A549 (cell line): ENCODE data around the gene DPEP2. TPM values are rescaled to one million over a fixed set of nuclear protein-coding genes. Genes with fewer than 3 reads are reported as not detected.
A peak's percentile ranks its signal among the peaks of the same experiment; 100 is the strongest.
"Not testable (repeated sequence)": the region's sequence is repeated elsewhere in the genome, so short reads cannot be mapped to it uniquely, and the experiment has no call there.

Experiments used
- ATAC-seq, 2 experiments: fragments of 200-7000 bp in 1 of 2; fragments of >200 bp in 1 of 2; cut with Nextera tagmentation in 1 of 2; cut with Tn5 transposase in 1 of 2; 3 replicates each; pipeline versions ENCODE4 v1.8.0 to v1.9.1; 2018 to 2020; ENCODE audit warnings: mild to moderate bottlenecking in 1 of 2, moderate library complexity in 1 of 2
- CTCF ChIA-PET: fragments of 300-600 bp; sonication (Branson Sonifier 250); formaldehyde crosslinking; extraction: SDS; loops from one replicate; lab custom pipeline; 2021; ENCODE audit warnings: antibody characterized with exemption, inconsistent platforms; lab: Yijun Ruan, JAX
- POLR2A ChIA-PET: fragments of 350-600 bp; formaldehyde crosslinking; extraction: SDS; loops from one replicate; lab custom pipeline; 2021; ENCODE audit warnings: antibody characterized with exemption, inconsistent platforms; lab: Yijun Ruan, JAX
- DNase-seq, 2 experiments: peaks; one replicate each; pipeline versions ENCODE4 v3.0.0 to v3.0.0-alpha.2; 2011 to 2016; ENCODE audit warnings: low read depth in 1 of 2, low spot score in 1 of 2
- FAIRE-seq: peaks from 2 replicates; lab custom pipeline; 2011; peaks lifted over from hg19 to GRCh38; lab: Jason Lieb, UNC
- H3K27ac ChIP-seq, 2 experiments: fragments of >200 bp; sonication (Bioruptor Twin); formaldehyde crosslinking; 3 replicates each; pipeline ENCODE4 v1.5.1; 2016 to 2017
- H3K4me1 ChIP-seq: fragments of >200 bp; sonication (Bioruptor Twin); formaldehyde crosslinking; 3 replicates; pipeline ENCODE4 v1.6.1; 2016
- H3K4me2 ChIP-seq: fragments of >200 bp; sonication (Bioruptor Twin); formaldehyde crosslinking; 3 replicates; pipeline ENCODE4 v1.6.1; 2016
- H3K4me3 ChIP-seq: fragments of >200 bp; sonication (Bioruptor Twin); formaldehyde crosslinking; 3 replicates; pipeline ENCODE4 v1.5.1; 2016
- H3K9me3 ChIP-seq: fragments of >200 bp; sonication (Bioruptor Twin); formaldehyde crosslinking; 3 replicates; pipeline ENCODE4 v1.6.1; 2016
- CBX8 ChIP-seq: fragments of 200-600 bp; sonication (generic); IDR thresholded peaks from 2 replicates; pipeline ENCODE4 v1.6.1; 2016
- EP300 ChIP-seq, 2 experiments: fragments of >200 bp; sonication (Bioruptor Twin); formaldehyde crosslinking; IDR thresholded peaks; 2 replicates in 1 of 2; 3 replicates in 1 of 2; pipeline ENCODE4 v1.6.1; 2016 to 2017
- ESRRA ChIP-seq: fragments of 150-350 bp; IDR thresholded peaks from 2 replicates; pipeline ENCODE4 v1.6.1; 2014; ENCODE audit warnings: mild to moderate bottlenecking, low read length, borderline replicate concordance
- HES2 ChIP-seq: fragments of >200 bp; sonication (Bioruptor Twin); formaldehyde crosslinking; IDR thresholded peaks from 2 replicates; pipeline ENCODE4 v1.6.1; 2016
- HMGXB4 ChIP-seq: fragments of 250-450 bp; sonication (Bioruptor Pico); IDR thresholded peaks from 2 replicates; pipeline ENCODE4 v1.5.0; 2021; ENCODE audit warnings: mild to moderate bottlenecking, moderate library complexity, borderline replicate concordance
- HOXB5 ChIP-seq: fragments of 250-450 bp; sonication (Bioruptor Pico); IDR thresholded peaks from 2 replicates; pipeline ENCODE4 v1.5.0; 2020; ENCODE audit warnings: mild to moderate bottlenecking, moderate library complexity
- KDM1A ChIP-seq: fragments of 200-600 bp; sonication (generic); IDR thresholded peaks from 2 replicates; pipeline ENCODE4 v1.6.1; 2016; ENCODE audit warnings: low read depth, mild to moderate bottlenecking
- MAFK ChIP-seq: fragments of 450-650 bp; IDR thresholded peaks from 2 replicates; pipeline ENCODE4 v1.6.1; 2014; ENCODE audit not compliant: partially characterized antibody
- MYC ChIP-seq: IDR thresholded peaks from 2 replicates; pipeline ENCODE4 v1.6.1; 2012; ENCODE audit warnings: mild to moderate bottlenecking, inconsistent platforms, low read length, improper control_type of control experiment, borderline replicate concordance
- POLR2A ChIP-seq: IDR thresholded peaks from 2 replicates; pipeline ENCODE4 v1.6.1; 2012; ENCODE audit warnings: mild to moderate bottlenecking, low read length
- RAD21 ChIP-seq, 2 experiments: fragments of >200 bp in 1 of 2; sonication (Bioruptor Twin) in 1 of 2; formaldehyde crosslinking in 1 of 2; IDR thresholded peaks in 1 of 2; conservative IDR thresholded peaks in 1 of 2; 2 replicates in 1 of 2; 3 replicates in 1 of 2; pipeline ENCODE4 v1.6.1; 2012 to 2018; ENCODE audit warnings: inconsistent platforms in 1 of 2
- SMC3 ChIP-seq: fragments of >200 bp; sonication (Bioruptor Twin); formaldehyde crosslinking; IDR thresholded peaks from 3 replicates; pipeline ENCODE4 v1.6.1; 2018; ENCODE audit warnings: inconsistent platforms
- ZNF302 ChIP-seq: fragments of 250-450 bp; sonication (Bioruptor Pico); IDR thresholded peaks from 2 replicates; pipeline ENCODE4 v1.9.0; 2021; ENCODE audit warnings: inconsistent platforms, mild to moderate bottlenecking, moderate library complexity
- WGBS: methylation state at CpG from one replicate; pipeline ENCODE4 v1.1.6; 2017; ENCODE audit errors: missing lambda C conversion rate; 5-methylcytosine and 5-hydroxymethylcytosine counted together
- polyA minus RNA-seq: library from RNA; depleted of rRNA, polyadenylated mRNA; stranded (reverse); fragments of >200 nt; gene quantifications from 2 replicates; pipeline ENCODE4 v1.2.3, GENCODE V29; 2011; rRNA and poly(A)+ RNA removed
- polyA plus RNA-seq, 4 experiments: library from polyadenylated mRNA; depleted of rRNA in 3 of 4; stranded (reverse); fragments of >200 nt; fragmentation: RNase III in 1 of 4; extraction: RNeasy Plus Mini Kit Qiagen cat#74134 plus additional on column Dnase treatment in 1 of 4; gene quantifications; 2 replicates in 3 of 4; 3 replicates in 1 of 4; pipeline ENCODE4 v1.2.3, GENCODE V29; 2011 to 2017
- TF ChIP-seq, protein P1 (sequence below): fragments of 200-600 bp; sonication (generic); IDR thresholded peaks from 2 replicates; pipeline ENCODE4 v1.6.1; 2016; ENCODE audit warnings: antibody characterized with exemption, mild to moderate bottlenecking, moderate library complexity

The DPEP2 gene, protein sequence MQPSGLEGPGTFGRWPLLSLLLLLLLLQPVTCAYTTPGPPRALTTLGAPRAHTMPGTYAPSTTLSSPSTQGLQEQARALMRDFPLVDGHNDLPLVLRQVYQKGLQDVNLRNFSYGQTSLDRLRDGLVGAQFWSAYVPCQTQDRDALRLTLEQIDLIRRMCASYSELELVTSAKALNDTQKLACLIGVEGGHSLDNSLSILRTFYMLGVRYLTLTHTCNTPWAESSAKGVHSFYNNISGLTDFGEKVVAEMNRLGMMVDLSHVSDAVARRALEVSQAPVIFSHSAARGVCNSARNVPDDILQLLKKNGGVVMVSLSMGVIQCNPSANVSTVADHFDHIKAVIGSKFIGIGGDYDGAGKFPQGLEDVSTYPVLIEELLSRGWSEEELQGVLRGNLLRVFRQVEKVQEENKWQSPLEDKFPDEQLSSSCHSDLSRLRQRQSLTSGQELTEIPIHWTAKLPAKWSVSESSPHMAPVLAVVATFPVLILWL
- polyA plus RNA-seq (2011; rRNA removed), result not detected in 2 replicates
- not detected in 2 replicates for polyA plus RNA-seq (2012; cell fraction: cytosol; rRNA removed)
- not detected in 2 replicates for polyA plus RNA-seq (2012; cell fraction: nucleus; rRNA removed)
- polyA plus RNA-seq (2017; fragmentation: RNase III; extraction: RNeasy Plus Mini Kit Qiagen cat#74134 plus additional on column Dnase treatment), result not detected in 3 replicates
- polyA minus RNA-seq, result not detected in 2 replicates

GRCh38 chr16:67998779-67999688 lies at the start of gene DPEP2:
Gene DPEP2, minus strand, starts transcription at chr16:67999484. Its CDS starts 6,272 bp downstream, at chr16:67993212.
- DNase-seq, FAIRE-seq, POLR2A ChIA-PET, H3K4me2 ChIP-seq, H3K9me3 ChIP-seq, H3K4me3 ChIP-seq, H3K4me1 ChIP-seq, H3K27ac ChIP-seq: not testable (repeated sequence)
- 72% methylated on average over 18 of the region's 18 CpGs for WGBS
- ATAC-seq, result peak; percentile 41 to 48; a peak in 3 of 6 replicates
- CTCF ChIA-PET, result interaction anchor here (0.6 to 1.8 kb wide), 9 partner anchors 10 to 328 kb away, joined by 3 to 8 read pairs (median 3); partner anchors contain the start of genes DDX28 and DUS2

- Histone ChIP-seq H3K4me2 (no peak overlapping the region), H3K9me3 (no peaks in the 10 kb centered on the region), H3K4me1 (no peaks in the 10 kb centered on the region), H3K27ac (no peak overlapping the region), H3K4me3 (no peak overlapping the region)
- POLR2A ChIA-PET, result no interaction called here
- 90% methylated on average over 2 of the region's 2 CpGs for WGBS
- TF ChIP-seq HOXB5 (CRISPR knock-in tag) (no peak), SMC3 (no peak), RAD21 (conservative IDR thresholded peaks at IDR 0.05 in 1 of 2, IDR thresholded peaks at IDR 0.05 in 1 of 2) (no peak), HMGXB4 (no peak), MAFK (no peak), EP300 (IDR thresholded peaks at IDR 0.05) (no peak), HES2 (no peak), ZNF302 (no peak)
- TF ChIP-seq, protein P1, sequence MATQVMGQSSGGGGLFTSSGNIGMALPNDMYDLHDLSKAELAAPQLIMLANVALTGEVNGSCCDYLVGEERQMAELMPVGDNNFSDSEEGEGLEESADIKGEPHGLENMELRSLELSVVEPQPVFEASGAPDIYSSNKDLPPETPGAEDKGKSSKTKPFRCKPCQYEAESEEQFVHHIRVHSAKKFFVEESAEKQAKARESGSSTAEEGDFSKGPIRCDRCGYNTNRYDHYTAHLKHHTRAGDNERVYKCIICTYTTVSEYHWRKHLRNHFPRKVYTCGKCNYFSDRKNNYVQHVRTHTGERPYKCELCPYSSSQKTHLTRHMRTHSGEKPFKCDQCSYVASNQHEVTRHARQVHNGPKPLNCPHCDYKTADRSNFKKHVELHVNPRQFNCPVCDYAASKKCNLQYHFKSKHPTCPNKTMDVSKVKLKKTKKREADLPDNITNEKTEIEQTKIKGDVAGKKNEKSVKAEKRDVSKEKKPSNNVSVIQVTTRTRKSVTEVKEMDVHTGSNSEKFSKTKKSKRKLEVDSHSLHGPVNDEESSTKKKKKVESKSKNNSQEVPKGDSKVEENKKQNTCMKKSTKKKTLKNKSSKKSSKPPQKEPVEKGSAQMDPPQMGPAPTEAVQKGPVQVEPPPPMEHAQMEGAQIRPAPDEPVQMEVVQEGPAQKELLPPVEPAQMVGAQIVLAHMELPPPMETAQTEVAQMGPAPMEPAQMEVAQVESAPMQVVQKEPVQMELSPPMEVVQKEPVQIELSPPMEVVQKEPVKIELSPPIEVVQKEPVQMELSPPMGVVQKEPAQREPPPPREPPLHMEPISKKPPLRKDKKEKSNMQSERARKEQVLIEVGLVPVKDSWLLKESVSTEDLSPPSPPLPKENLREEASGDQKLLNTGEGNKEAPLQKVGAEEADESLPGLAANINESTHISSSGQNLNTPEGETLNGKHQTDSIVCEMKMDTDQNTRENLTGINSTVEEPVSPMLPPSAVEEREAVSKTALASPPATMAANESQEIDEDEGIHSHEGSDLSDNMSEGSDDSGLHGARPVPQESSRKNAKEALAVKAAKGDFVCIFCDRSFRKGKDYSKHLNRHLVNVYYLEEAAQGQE, result no peak
- CTCF ChIA-PET, result interaction anchor here (0.7 to 1.6 kb wide), 4 partner anchors 18 to 527 kb away, joined by 3 to 6 read pairs (median 3); no protein-coding TSS in a partner anchor
- FAIRE-seq (no peak), DNase-seq (no peak), ATAC-seq (no peak)
Observed at GRCh38 chr16:68047987-68048386, 48.7 kb upstream of the DPEP2 start.

DNA sequence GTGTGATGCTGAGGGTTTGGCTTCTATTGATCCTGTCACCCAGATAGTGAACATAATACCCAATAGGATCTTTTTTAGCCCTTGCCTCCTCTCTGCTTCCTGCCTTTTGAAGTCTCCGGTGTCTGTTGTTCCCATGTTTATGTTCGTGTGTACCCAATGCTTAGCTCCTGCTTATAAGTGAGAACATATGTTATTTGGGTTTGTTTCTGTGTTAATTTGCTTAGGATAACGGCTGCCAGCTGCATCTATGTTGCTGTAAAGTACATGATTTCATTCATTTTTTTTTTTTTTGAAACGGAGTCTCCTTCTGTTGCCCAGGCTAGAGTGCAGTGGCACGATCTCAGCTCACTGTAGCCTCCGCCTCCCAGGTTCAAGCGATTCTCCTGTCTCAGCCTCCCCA lies 46.8 kb upstream of the DPEP2 start:
- TF ChIP-seq KDM1A (no peak), POLR2A (no peak), MYC (no peak), EP300 (IDR thresholded peaks at IDR 0.05) (no peak), ESRRA (no peak), CBX8 (no peak)
- no peak overlapping the region for H3K4me3 ChIP-seq
- FAIRE-seq, result no peak
- no peaks in the 10 kb centered on the region for H3K4me1 ChIP-seq
- no peak overlapping the region for H3K4me2 ChIP-seq
- CTCF ChIA-PET, result interaction anchor here (0.6 to 1.2 kb wide), 3 partner anchors 12 to 429 kb away, joined by 3 to 4 read pairs (median 3); no protein-coding TSS in a partner anchor
- no peak for ATAC-seq
- no peak overlapping the region for H3K27ac ChIP-seq
- POLR2A ChIA-PET, result no interaction called here
- DNase-seq, result no peak
- 88% methylated on average over 7 of the region's 7 CpGs for WGBS
- H3K9me3 ChIP-seq, result no peaks in the 10 kb centered on the region
